C4-2B (cell line): ENCODE results near the gene ZNF407.

Experiments
- H3K27ac ChIP-seq: fragments of 450-650 bp; 2 replicates; pipeline ENCODE4 v1.5.1; 2017
- CTCF ChIP-seq: fragments of 450-650 bp; conservative IDR thresholded peaks from 2 replicates; pipeline ENCODE4 v1.5.1; 2017; ENCODE audit warnings: mild to moderate bottlenecking
- ZFX ChIP-seq: fragments of 450-650 bp; IDR thresholded peaks from 2 replicates; pipeline ENCODE4 v1.6.1; 2017

Gene ZNF407

GRCh38 chr18:75052475-75052874, 454.8 kb downstream of the ZNF407 start:
- H3K27ac ChIP-seq: no peak overlapping the region
- no peak for TF ChIP-seq ZFX
- TF ChIP-seq CTCF: no peak

GRCh38 chr18:75053028-75053629, 455.5 kb downstream of the ZNF407 start:
- H3K27ac ChIP-seq: no peak overlapping the region
- TF ChIP-seq ZFX (no peak), CTCF (no peak)

GRCh38 chr18:75054046-75054445, 456.4 kb downstream of the ZNF407 start:
- TF ChIP-seq ZFX: no peak
- TF ChIP-seq CTCF: no peak
- H3K27ac ChIP-seq: no peak overlapping the region

- no peak overlapping the region for H3K27ac ChIP-seq
- TF ChIP-seq ZFX: no peak
- no peak for TF ChIP-seq CTCF
Measured at GRCh38 chr18:75054611-75055010, 456.9 kb downstream of the ZNF407 start.

GRCh38 chr18:75057169-75057960, 459.7 kb downstream of the ZNF407 start:
- TF ChIP-seq CTCF (no peak), ZFX (no peak)
- H3K27ac ChIP-seq: no peak overlapping the region

- no peak for TF ChIP-seq CTCF
- no peak for TF ChIP-seq ZFX
- H3K27ac ChIP-seq: no peak overlapping the region
Measured at GRCh38 chr18:75060185-75060584, 462.5 kb downstream of the ZNF407 start.

- no peak overlapping the region for H3K27ac ChIP-seq
Measured at GRCh38 chr18:75062297-75062886, 464.7 kb downstream of the ZNF407 start.

More at GRCh38 chr18:75062297-75062886, 464.7 kb downstream of the ZNF407 start:
- TF ChIP-seq ZFX (no peak), CTCF (no peak)
